ENCODE results near the gene COL7A1.

- no peak for TF ChIP-seq CTCF (conservative IDR thresholded peaks at IDR 0.05 in 1 of 2, IDR thresholded peaks at IDR 0.05 in 1 of 2; ENCODE audit: extremely low read depth in 1 of 2, insufficient read depth in 1 of 2, low read depth in 1 of 2, low read length in 2 of 2)
- no peak for TF ChIP-seq EZH2 (IDR thresholded peaks at IDR 0.05; ENCODE audit: borderline replicate concordance, low read length)
Measured at GRCh38 chr3:48518638-48519276, 76.4 kb downstream of the COL7A1 start.

Data from mammary epithelial cell (primary cell).